HepG2 (cell line): ENCODE results near the gene TAF12. TPM values are rescaled to one million over a fixed set of nuclear protein-coding genes. Genes with fewer than 3 reads are reported as not detected.
A peak's percentile ranks its signal among the peaks of the same experiment; 100 is the strongest.

ENCODE experiments used
- ARHGAP35 ChIP-seq: sonication (generic); formaldehyde crosslinking; IDR thresholded peaks from 2 replicates; pipeline ENCODE4 v1.9.0; 2022; ENCODE audit warnings: mild to moderate bottlenecking, inconsistent platforms, moderate library complexity, missing genetic modification reagents, borderline replicate concordance
- CREB3 ChIP-seq: sonication (generic); formaldehyde crosslinking; IDR thresholded peaks from 2 replicates; pipeline ENCODE4 v1.5.0; 2020; ENCODE audit warnings: missing genetic modification reagents
- EEA1 ChIP-seq: sonication (generic); formaldehyde crosslinking; IDR thresholded peaks from 2 replicates; pipeline ENCODE4 v1.5.1; 2020; ENCODE audit warnings: mild to moderate bottlenecking, missing genetic modification reagents, borderline replicate concordance
- ELF1 ChIP-seq: sonication (generic); formaldehyde crosslinking; IDR thresholded peaks from 2 replicates; pipeline ENCODE4 v1.4.0; 2020; ENCODE audit warnings: missing genetic modification reagents
- FOXP1 ChIP-seq, 2 experiments: fragments of 450-650 bp in 1 of 2; IDR thresholded peaks; 2 replicates each; pipeline ENCODE4 v1.6.1; 2017 to 2018; ENCODE audit warnings: antibody characterized with exemption in 1 of 2
- HDAC1 ChIP-seq: sonication (generic); formaldehyde crosslinking; IDR thresholded peaks from 2 replicates; pipeline ENCODE4 v1.5.1; 2020; ENCODE audit warnings: mild to moderate bottlenecking, missing genetic modification reagents
- HHEX ChIP-seq: IDR thresholded peaks from 2 replicates; pipeline ENCODE4 v1.6.1; 2016; ENCODE audit warnings: control low read depth
- HMG20A ChIP-seq: IDR thresholded peaks from 2 replicates; pipeline ENCODE4 v1.6.1; 2016; ENCODE audit warnings: borderline replicate concordance
- ISX ChIP-seq: sonication (generic); formaldehyde crosslinking; conservative IDR thresholded peaks from 2 replicates; pipeline ENCODE4 v1.5.0; 2020; ENCODE audit warnings: missing genetic modification reagents
- KLF11 ChIP-seq: IDR thresholded peaks from 2 replicates; pipeline ENCODE4 v1.6.1; 2016; ENCODE audit warnings: missing compliant biosample characterization
- MATR3 ChIP-seq: sonication (generic); formaldehyde crosslinking; IDR thresholded peaks from 2 replicates; pipeline ENCODE4 v1.4.0; 2020; ENCODE audit warnings: missing genetic modification reagents
- MXI1 ChIP-seq: IDR thresholded peaks from 3 replicates; pipeline ENCODE4 v1.6.1; 2012; ENCODE audit warnings: low read depth, low read length, inconsistent platforms, borderline replicate concordance
- NR1H2 ChIP-seq: sonication (generic); formaldehyde crosslinking; IDR thresholded peaks from 2 replicates; pipeline ENCODE4 v1.8.1; 2022; ENCODE audit warnings: low read depth, missing genetic modification reagents, borderline replicate concordance
- PATZ1 ChIP-seq: sonication (generic); formaldehyde crosslinking; IDR thresholded peaks from 2 replicates; pipeline ENCODE4 v1.4.0; 2020; ENCODE audit warnings: missing genetic modification reagents
- PCBP2 ChIP-seq: fragments of 200-400 bp; formaldehyde crosslinking; optimal IDR thresholded peaks from 2 replicates; pipeline ENCODE3; 2018; ENCODE audit warnings: low read length, low read depth; ENCODE audit not compliant: poor library complexity, severe bottlenecking
- PPARG ChIP-seq: conservative IDR thresholded peaks from 2 replicates; pipeline ENCODE4 v1.6.1; 2016; ENCODE audit warnings: missing biosample characterization, missing genetic modification reagents
- RNF2 ChIP-seq: fragments of 450-650 bp; conservative IDR thresholded peaks from 2 replicates; pipeline ENCODE4 v1.6.1; 2016; ENCODE audit warnings: low read depth
- RXRB ChIP-seq: IDR thresholded peaks from 2 replicates; pipeline ENCODE4 v1.6.1; 2016; ENCODE audit warnings: borderline replicate concordance, missing genetic modification reagents, missing compliant biosample characterization
- TP53 ChIP-seq: sonication (generic); formaldehyde crosslinking; conservative IDR thresholded peaks from 2 replicates; pipeline ENCODE4 v1.4.0; 2020; ENCODE audit warnings: missing genetic modification reagents
- XBP1 ChIP-seq: sonication (generic); formaldehyde crosslinking; IDR thresholded peaks from 2 replicates; pipeline ENCODE4 v1.5.0; 2020; ENCODE audit warnings: missing genetic modification reagents
- ZBTB44 ChIP-seq: sonication (generic); formaldehyde crosslinking; IDR thresholded peaks from 2 replicates; pipeline ENCODE4 v1.4.0; 2020; ENCODE audit warnings: missing genetic modification reagents
- ZNF224 ChIP-seq: sonication (generic); formaldehyde crosslinking; IDR thresholded peaks from 2 replicates; pipeline ENCODE4 v1.5.0; 2020; ENCODE audit warnings: mild to moderate bottlenecking, missing genetic modification reagents
- ZNF468 ChIP-seq: sonication (generic); formaldehyde crosslinking; IDR thresholded peaks from 2 replicates; pipeline ENCODE4 v1.8.0; 2022; ENCODE audit warnings: mild to moderate bottlenecking, moderate library complexity, missing genetic modification reagents
- ZNF546 ChIP-seq: sonication (generic); formaldehyde crosslinking; conservative IDR thresholded peaks from 2 replicates; pipeline ENCODE4 v1.8.1; 2023; ENCODE audit warnings: mild to moderate bottlenecking, missing genetic modification reagents
- ZNF83 ChIP-seq: sonication (generic); formaldehyde crosslinking; IDR thresholded peaks from 2 replicates; pipeline ENCODE4 v1.4.0; 2020; ENCODE audit warnings: missing genetic modification reagents, mild to moderate bottlenecking, borderline replicate concordance
- polyA plus RNA-seq, 8 experiments: library from polyadenylated mRNA; depleted of rRNA in 3 of 8; stranded (reverse) in 7 of 8; unstranded in 1 of 8; fragments of >200 nt; fragmentation: Illumina TruSeq in 4 of 8; extraction: Trizol in 4 of 8; gene quantifications; 2 replicates each; pipeline versions ENCODE4 v1.2.1 to v1.2.3, GENCODE V29; 2011 to 2016; ENCODE audit warnings: low read depth in 4 of 8, missing spikeins in 1 of 8, mixed read lengths in 1 of 8; ENCODE audit not compliant: insufficient read depth in 1 of 8
- total RNA-seq, 5 experiments: library from RNA; depleted of rRNA; stranded (reverse); fragments of >200 nt; fragmentation: Illumina TruSeq; extraction: Trizol; gene quantifications; 2 replicates each; pipeline ENCODE4 v1.2.3, GENCODE V29; 2016; ENCODE audit warnings: low read depth in 1 of 5

Gene TAF12
- total and polyA plus RNA-seq, 2 of the 13 experiments (the other 11 are each of a cell fraction or from before 2014, with no cell fraction given), result 16.3 to 17.1 TPM

- no peak for TF ChIP-seq HDAC1 (CRISPR knock-in tag)
- TF ChIP-seq RNF2, result no peak
- no peak for TF ChIP-seq ZNF83 (CRISPR knock-in tag)
- no peak for TF ChIP-seq MATR3 (CRISPR knock-in tag)
- peak; percentile 63 for TF ChIP-seq PATZ1
- TF ChIP-seq MXI1, result peak; percentile 66; the same call in 2 of the 3 replicates
- no peak for TF ChIP-seq ZNF468
- peak; percentile 56; the same call in 1 of the 2 replicates for TF ChIP-seq HHEX (CRISPR knock-in tag)
- peak; percentile 85 for TF ChIP-seq RXRB
- TF ChIP-seq ZNF546 (CRISPR knock-in tag), result 0 out of 2 replicates have a peak, but pooled peaks have one; percentile 17
- peak; percentile 76 for TF ChIP-seq PPARG (CRISPR knock-in tag)
- TF ChIP-seq ARHGAP35 (CRISPR knock-in tag), result peak; percentile 15
- peak; percentile 53 for TF ChIP-seq ELF1 (CRISPR knock-in tag)
- peak; percentile 43; the same call in 1 of the 2 replicates for TF ChIP-seq KLF11
- peak; percentile 53; the same call in 1 of the 2 replicates for TF ChIP-seq ISX (CRISPR knock-in tag)
- TF ChIP-seq ZBTB44 (CRISPR knock-in tag), result peak; percentile 97
- TF ChIP-seq TP53, result peak; percentile 69; the same call in 1 of the 2 replicates
- peak; percentile 92; the same call in 1 of the 2 replicates for TF ChIP-seq XBP1 (CRISPR knock-in tag)
- TF ChIP-seq ZNF224 (CRISPR knock-in tag), result peak; percentile 78; the same call in 1 of the 2 replicates
- TF ChIP-seq FOXP1 (IDR thresholded peaks at IDR 0.05), result 0 out of 2 replicates have a peak, but pooled peaks have one; percentile 33
- peak; percentile 34; the same call in 1 of the 2 replicates for TF ChIP-seq FOXP1 (CRISPR knock-in tag; IDR thresholded peaks at IDR 0.05)
- 0 out of 2 replicates have a peak, but pooled peaks have one; percentile 69 for TF ChIP-seq NR1H2 (CRISPR knock-in tag)
- TF ChIP-seq HMG20A (CRISPR knock-in tag), result peak; percentile 56; the same call in 1 of the 2 replicates
- no peak for TF ChIP-seq CREB3
- no peak for TF ChIP-seq EEA1 (CRISPR knock-in tag)
- TF ChIP-seq PCBP2, result peak; percentile 62
Measured at GRCh38 chr1:28648474-28649198, 5.8 kb upstream of the TAF12 start, which contains the start of gene RNU11 (continued).
